Neural crest cell (in vitro differentiated cells): Measurements from ENCODE around the gene BPIFB6. TPM values are rescaled to one million over a fixed set of nuclear protein-coding genes. Genes with fewer than 3 reads are reported as not detected.

Source experiments
- DNase-seq: peaks from one replicate; pipeline ENCODE4 v3.0.0; 2021; ENCODE audit warnings: low read depth, mixed read lengths, low spot score
- H3K27ac Mint-ChIP-seq: one replicate; pipeline ENCODE4 v1.8.0; 2021; ENCODE audit warnings: mild to moderate bottlenecking, mixed read lengths; ENCODE audit not compliant: unreplicated experiment
- H3K27me3 Mint-ChIP-seq: 2 replicates; pipeline ENCODE4 v1.8.0; 2021; ENCODE audit warnings: low read depth, mild to moderate bottlenecking, mixed read lengths
- H3K36me3 Mint-ChIP-seq: 2 replicates; pipeline ENCODE4 v1.8.0; 2021; ENCODE audit warnings: low read depth, mild to moderate bottlenecking, mixed read lengths
- H3K4me1 Mint-ChIP-seq: 2 replicates; pipeline ENCODE4 v1.8.0; 2021; ENCODE audit warnings: mixed read lengths
- H3K4me3 Mint-ChIP-seq: one replicate; pipeline ENCODE4 v1.8.0; 2021; ENCODE audit warnings: mild to moderate bottlenecking, mixed read lengths
- H3K9me3 Mint-ChIP-seq: 2 replicates; pipeline ENCODE4 v1.8.0; 2021; ENCODE audit warnings: mixed read lengths
- CTCF ChIP-seq: fragments of 200-600 bp; sonication (generic); conservative IDR thresholded peaks from 2 replicates; pipeline ENCODE4 v1.5.0; 2021; ENCODE audit warnings: antibody characterized with exemption, mild to moderate bottlenecking
- total RNA-seq: library from RNA; stranded (reverse); gene quantifications from 2 replicates; pipeline ENCODE4 v1.2.1, GENCODE V29; 2021

The BPIFB6 gene
- total RNA-seq, 1 donor from 2014 or later = not detected

- Mint-ChIP-seq H3K27me3 (peaks cover 12% of the 10 kb centered on the region), H3K4me3 (no peak overlapping the region), H3K9me3 (peaks cover 6% of the 10 kb centered on the region), H3K36me3 (no peaks in the 10 kb centered on the region), H3K4me1 (peaks cover 5% of the 10 kb centered on the region), H3K27ac (no peak overlapping the region)
- DNase-seq = no peak
- TF ChIP-seq CTCF = peak; percentile 43
Observed at GRCh38 chr20:33076662-33077372, 45.4 kb downstream of the BPIFB6 start.

GRCh38 chr20:33079259-33079658 lies 47.8 kb downstream of the BPIFB6 start, which contains the start of gene BPIFB4:
TSS of gene BPIFB4 (plus strand) at chr20:33079643. CDS start at chr20:33081527, 1,884 bp downstream.
- peaks cover 6% of the 10 kb centered on the region for H3K9me3 Mint-ChIP-seq
- no peak within 1 kb of the TSS for H3K4me3 Mint-ChIP-seq
- no peaks in the 10 kb centered on the region for H3K36me3 Mint-ChIP-seq
- no peak for TF ChIP-seq CTCF
- no peaks in the 10 kb centered on the region for H3K4me1 Mint-ChIP-seq
- H3K27me3 Mint-ChIP-seq = peaks cover 14% of the 10 kb centered on the region
- DNase-seq = no peak
- H3K27ac Mint-ChIP-seq = no peak within 1 kb of the TSS

GRCh38 chr20:33081411-33082154 lies 50.1 kb downstream of the BPIFB6 start:
- TF ChIP-seq CTCF = no peak
- Mint-ChIP-seq H3K36me3 (no peaks in the 10 kb centered on the region), H3K27me3 (peaks cover 9% of the 10 kb centered on the region), H3K4me1 (no peaks in the 10 kb centered on the region), H3K9me3 (peaks cover 6% of the 10 kb centered on the region), H3K4me3 (no peak overlapping the region), H3K27ac (no peak overlapping the region)
- DNase-seq = no peak

- no peak overlapping the region for H3K27ac Mint-ChIP-seq
- H3K4me1 Mint-ChIP-seq = no peaks in the 10 kb centered on the region
- no peak for TF ChIP-seq CTCF
- no peak overlapping the region for H3K4me3 Mint-ChIP-seq
- peaks cover 6% of the 10 kb centered on the region for H3K9me3 Mint-ChIP-seq
- H3K36me3 Mint-ChIP-seq = no peaks in the 10 kb centered on the region
- no peak for DNase-seq
- H3K27me3 Mint-ChIP-seq = peaks cover 12% of the 10 kb centered on the region
Observed at GRCh38 chr20:33082546-33082945, 51.1 kb downstream of the BPIFB6 start.

GRCh38 chr20:33083544-33084340 lies 52.3 kb downstream of the BPIFB6 start:
- no peak for TF ChIP-seq CTCF
- no peaks in the 10 kb centered on the region for H3K4me1 Mint-ChIP-seq
- H3K36me3 Mint-ChIP-seq = no peaks in the 10 kb centered on the region
- DNase-seq = no peak
- H3K4me3 Mint-ChIP-seq = no peak overlapping the region
- no peak overlapping the region for H3K27ac Mint-ChIP-seq
- peaks cover 12% of the 10 kb centered on the region for H3K27me3 Mint-ChIP-seq
- H3K9me3 Mint-ChIP-seq = peaks cover 6% of the 10 kb centered on the region
